Smooth muscle cell (in vitro differentiated cells): ENCODE measurements around the gene IL12RB2. TPM values are rescaled to one million over a fixed set of nuclear protein-coding genes. Genes with fewer than 3 reads are reported as not detected.

Experiments
- DNase-seq: peaks from one replicate; lab custom pipeline; 2025; ENCODE audit not compliant: unreplicated experiment; lab: John Stamatoyannopoulos, UW
- H2AFZ ChIP-seq: fragments of 200-600 bp; sonication (generic); 2 replicates; pipeline ENCODE4 v1.6.0; 2016; ENCODE audit warnings: antibody characterized with exemption, low read depth, mild to moderate bottlenecking
- H3F3A ChIP-seq: fragments of 200-600 bp; sonication (generic); 2 replicates; pipeline ENCODE4 v1.6.0; 2017; ENCODE audit warnings: antibody characterized with exemption, low read depth
- H3K27ac ChIP-seq: fragments of 200-600 bp; sonication (generic); 2 replicates; pipeline ENCODE4 v1.5.1; 2016; ENCODE audit warnings: low read depth, mild to moderate bottlenecking
- H3K27me3 ChIP-seq: fragments of 200-600 bp; sonication (generic); 2 replicates; pipeline ENCODE4 v1.6.1; 2016; ENCODE audit warnings: low read depth, mild to moderate bottlenecking
- H3K36me3 ChIP-seq: fragments of 200-600 bp; sonication (generic); 2 replicates; pipeline ENCODE4 v1.5.1; 2016; ENCODE audit warnings: low read depth
- H3K4me1 ChIP-seq: fragments of 200-600 bp; sonication (generic); 2 replicates; pipeline ENCODE4 v1.5.1; 2016; ENCODE audit warnings: low read depth
- H3K4me2 ChIP-seq: fragments of 200-600 bp; sonication (generic); 2 replicates; pipeline ENCODE4 v1.6.0; 2016; ENCODE audit warnings: mild to moderate bottlenecking
- H3K4me3 ChIP-seq: fragments of 200-600 bp; sonication (generic); 2 replicates; pipeline ENCODE4 v1.5.1; 2016; ENCODE audit warnings: mild to moderate bottlenecking
- H3K79me2 ChIP-seq: fragments of 200-600 bp; sonication (generic); 2 replicates; pipeline ENCODE4 v1.6.0; 2016; ENCODE audit warnings: low read depth, mild to moderate bottlenecking
- H3K9ac ChIP-seq: fragments of 200-600 bp; sonication (generic); 2 replicates; pipeline ENCODE4 v1.6.0; 2016; ENCODE audit warnings: low read depth
- H3K9me3 ChIP-seq: fragments of 200-600 bp; sonication (generic); replicated peaks from 2 replicates; pipeline ENCODE4 v1.5.1; 2016; ENCODE audit warnings: low read depth
- H4K20me1 ChIP-seq: fragments of 200-600 bp; sonication (generic); 2 replicates; pipeline ENCODE4 v1.6.0; 2016; ENCODE audit warnings: low read depth
- CTCF ChIP-seq: fragments of 200-600 bp; sonication (generic); IDR thresholded peaks from 2 replicates; pipeline ENCODE4 v1.5.1; 2017; ENCODE audit warnings: borderline replicate concordance, mild to moderate bottlenecking, antibody characterized with exemption; ENCODE audit not compliant: insufficient read depth, poor library complexity, severe bottlenecking
- WGBS: methylation state at CpG from one replicate; pipeline ENCODE4 v1.1.7; 2016; ENCODE audit warnings: low lambda C conversion rate; 5-methylcytosine and 5-hydroxymethylcytosine counted together
- polyA plus RNA-seq: library from polyadenylated mRNA; unstranded; fragments of >200 nt; fragmentation: Nextera tagmentation; extraction: Ambion mirVana; gene quantifications from 2 replicates; pipeline ENCODE4 v1.2.1, GENCODE V29; 2016
- total RNA-seq: library from RNA; depleted of rRNA; stranded (reverse); fragments of >200 nt; gene quantifications from 2 replicates; pipeline ENCODE4 v1.2.3, GENCODE V29; 2014

IL12RB2 gene
- total and polyA plus RNA-seq, 2 experiments from 2014 or later, result not detected

- Histone ChIP-seq H3F3A (no peaks in the 10 kb centered on the region), H3K27ac (no peak overlapping the region), H3K4me1 (no peaks in the 10 kb centered on the region), H3K36me3 (no peaks in the 10 kb centered on the region), H3K9ac (no peak overlapping the region), H2AFZ (no peak overlapping the region), H3K27me3 (no peaks in the 10 kb centered on the region), H3K4me3 (no peak overlapping the region), H4K20me1 (no peaks in the 10 kb centered on the region), H3K4me2 (no peak overlapping the region), H3K79me2 (no peaks in the 10 kb centered on the region), H3K9me3 (no peaks in the 10 kb centered on the region)
- TF ChIP-seq CTCF, result no peak
- WGBS, result 90% methylated on average over 3 of the region's 3 CpGs
- DNase-seq, result no peak
These were observed 15.4 kb downstream of the IL12RB2 start for GRCh38 chr1:67323087-67323486.

GRCh38 chr1:67324068-67324467, 16.4 kb downstream of the IL12RB2 start:
- Histone ChIP-seq H3K4me3 (no peak overlapping the region), H3K4me2 (no peak overlapping the region), H3K79me2 (no peaks in the 10 kb centered on the region), H3K9me3 (no peaks in the 10 kb centered on the region), H3K27ac (no peak overlapping the region), H3K36me3 (no peaks in the 10 kb centered on the region), H3F3A (no peaks in the 10 kb centered on the region), H2AFZ (no peak overlapping the region), H4K20me1 (no peaks in the 10 kb centered on the region), H3K9ac (no peak overlapping the region), H3K4me1 (no peaks in the 10 kb centered on the region), H3K27me3 (no peaks in the 10 kb centered on the region)
- WGBS, result 95% methylated on average over 8 of the region's 8 CpGs
- DNase-seq, result no peak
- TF ChIP-seq CTCF, result no peak

GRCh38 chr1:67327864-67328466, 20.3 kb downstream of the IL12RB2 start:
- Histone ChIP-seq H3K4me2 (no peak overlapping the region), H2AFZ (no peak overlapping the region), H3K9me3 (no peaks in the 10 kb centered on the region), H3K27ac (no peak overlapping the region), H3K4me3 (no peak overlapping the region), H3K79me2 (no peaks in the 10 kb centered on the region), H3K36me3 (no peaks in the 10 kb centered on the region), H4K20me1 (no peaks in the 10 kb centered on the region), H3F3A (no peaks in the 10 kb centered on the region), H3K27me3 (no peaks in the 10 kb centered on the region), H3K4me1 (no peaks in the 10 kb centered on the region), H3K9ac (no peak overlapping the region)
- no peak for TF ChIP-seq CTCF
- DNase-seq, result no peak
- WGBS, result 77% methylated on average over 3 of the region's 3 CpGs

- H3K4me2 ChIP-seq, result no peak overlapping the region
- TF ChIP-seq CTCF, result no peak
- 59% methylated on average over 4 of the region's 4 CpGs for WGBS
- no peaks in the 10 kb centered on the region for H3K9me3 ChIP-seq
- no peak overlapping the region for H3K4me3 ChIP-seq
- H3K79me2 ChIP-seq, result no peaks in the 10 kb centered on the region
- no peak overlapping the region for H3K9ac ChIP-seq
- no peaks in the 10 kb centered on the region for H4K20me1 ChIP-seq
- no peak overlapping the region for H2AFZ ChIP-seq
- H3K36me3 ChIP-seq, result no peaks in the 10 kb centered on the region
- no peaks in the 10 kb centered on the region for H3K4me1 ChIP-seq
- no peaks in the 10 kb centered on the region for H3K27me3 ChIP-seq
- DNase-seq, result no peak
- no peak overlapping the region for H3K27ac ChIP-seq
- no peaks in the 10 kb centered on the region for H3F3A ChIP-seq
These were observed 25.2 kb downstream of the IL12RB2 start for GRCh38 chr1:67332653-67333529.
